ENCODE measurements around the gene ACP6. TPM values are rescaled to one million over a fixed set of nuclear protein-coding genes. Genes with fewer than 3 reads are reported as not detected.

The ACP6 gene
- total RNA-seq, 1 donor: 4.2 TPM

GRCh38 chr1:147635342-147635741 is 35.0 kb downstream of the ACP6 start:
- Histone ChIP-seq H3K4me1 (ENCODE audit: insufficient read depth, low read length) (peaks cover 23% of the 10 kb centered on the region), H3K4me3 (ENCODE audit: low read length) (no peak overlapping the region), H3K27me3 (ENCODE audit: insufficient read depth, low read length) (no peaks in the 10 kb centered on the region), H3K9me3 (ENCODE audit: low read depth, low read length) (no peaks in the 10 kb centered on the region)

GRCh38 chr1:147634645-147635044 is 35.7 kb downstream of the ACP6 start:
- Histone ChIP-seq H3K4me1 (ENCODE audit: insufficient read depth, low read length) (peaks cover 23% of the 10 kb centered on the region), H3K4me3 (ENCODE audit: low read length) (no peak overlapping the region), H3K27me3 (ENCODE audit: insufficient read depth, low read length) (no peaks in the 10 kb centered on the region)

GRCh38 chr1:147633759-147634158 is 36.6 kb downstream of the ACP6 start:
- H3K4me1 ChIP-seq (ENCODE audit: insufficient read depth, low read length): peaks cover 28% of the 10 kb centered on the region
- no peaks in the 10 kb centered on the region for H3K9me3 ChIP-seq (ENCODE audit: low read depth, low read length)
- no peaks in the 10 kb centered on the region for H3K27me3 ChIP-seq (ENCODE audit: insufficient read depth, low read length)
- no peak overlapping the region for H3K4me3 ChIP-seq (ENCODE audit: low read length)

More at GRCh38 chr1:147634645-147635044, 35.7 kb downstream of the ACP6 start:
- H3K9me3 ChIP-seq (ENCODE audit: low read depth, low read length): no peaks in the 10 kb centered on the region

GRCh38 chr1:147631839-147632238 is 38.5 kb downstream of the ACP6 start:
- peaks cover 43% of the 10 kb centered on the region for H3K4me1 ChIP-seq (ENCODE audit: insufficient read depth, low read length)
- H3K27me3 ChIP-seq (ENCODE audit: insufficient read depth, low read length): no peaks in the 10 kb centered on the region
- H3K9me3 ChIP-seq (ENCODE audit: low read depth, low read length): no peaks in the 10 kb centered on the region
- no peak overlapping the region for H3K4me3 ChIP-seq (ENCODE audit: low read length)

- Histone ChIP-seq H3K4me3 (ENCODE audit: low read length) (no peak overlapping the region), H3K9me3 (ENCODE audit: low read depth, low read length) (no peaks in the 10 kb centered on the region), H3K4me1 (ENCODE audit: insufficient read depth, low read length) (peaks cover 38% of the 10 kb centered on the region), H3K27me3 (ENCODE audit: insufficient read depth, low read length) (no peaks in the 10 kb centered on the region)
These were observed 39.9 kb downstream of the ACP6 start for GRCh38 chr1:147630447-147630846.

GRCh38 chr1:147630022-147630421 is 40.3 kb downstream of the ACP6 start:
- H3K9me3 ChIP-seq (ENCODE audit: low read depth, low read length): no peaks in the 10 kb centered on the region
- H3K4me1 ChIP-seq (ENCODE audit: insufficient read depth, low read length): peaks cover 38% of the 10 kb centered on the region
- H3K4me3 ChIP-seq (ENCODE audit: low read length): no peak overlapping the region
- H3K27me3 ChIP-seq (ENCODE audit: insufficient read depth, low read length): no peaks in the 10 kb centered on the region

GRCh38 chr1:147628441-147628840 is 41.9 kb downstream of the ACP6 start:
- Histone ChIP-seq H3K9me3 (ENCODE audit: low read depth, low read length) (no peaks in the 10 kb centered on the region), H3K4me1 (ENCODE audit: insufficient read depth, low read length) (peaks cover 32% of the 10 kb centered on the region), H3K4me3 (ENCODE audit: low read length) (no peak overlapping the region), H3K27me3 (ENCODE audit: insufficient read depth, low read length) (no peaks in the 10 kb centered on the region)

GRCh38 chr1:147627435-147628110 is 42.8 kb downstream of the ACP6 start:
- Histone ChIP-seq H3K4me3 (ENCODE audit: low read length) (no peak overlapping the region), H3K9me3 (ENCODE audit: low read depth, low read length) (no peaks in the 10 kb centered on the region), H3K4me1 (ENCODE audit: insufficient read depth, low read length) (peaks cover 32% of the 10 kb centered on the region), H3K27me3 (ENCODE audit: insufficient read depth, low read length) (no peaks in the 10 kb centered on the region)

- H3K4me1 ChIP-seq (ENCODE audit: insufficient read depth, low read length): peaks cover 32% of the 10 kb centered on the region
- no peak overlapping the region for H3K4me3 ChIP-seq (ENCODE audit: low read length)
- no peaks in the 10 kb centered on the region for H3K27me3 ChIP-seq (ENCODE audit: insufficient read depth, low read length)
- H3K9me3 ChIP-seq (ENCODE audit: low read depth, low read length): no peaks in the 10 kb centered on the region
These were observed 43.6 kb downstream of the ACP6 start for GRCh38 chr1:147626739-147627138.

GRCh38 chr1:147626291-147626690 is 44.0 kb downstream of the ACP6 start:
- no peak overlapping the region for H3K4me3 ChIP-seq (ENCODE audit: low read length)

GRCh38 chr1:147625362-147625995 is 44.8 kb downstream of the ACP6 start:
- Histone ChIP-seq H3K4me1 (ENCODE audit: insufficient read depth, low read length) (peaks cover 32% of the 10 kb centered on the region), H3K27me3 (ENCODE audit: insufficient read depth, low read length) (no peaks in the 10 kb centered on the region), H3K4me3 (ENCODE audit: low read length) (no peak overlapping the region), H3K9me3 (ENCODE audit: low read depth, low read length) (no peaks in the 10 kb centered on the region)

More at GRCh38 chr1:147626291-147626690, 44.0 kb downstream of the ACP6 start:
- H3K4me1 ChIP-seq (ENCODE audit: insufficient read depth, low read length): peaks cover 32% of the 10 kb centered on the region
- no peaks in the 10 kb centered on the region for H3K9me3 ChIP-seq (ENCODE audit: low read depth, low read length)
- H3K27me3 ChIP-seq (ENCODE audit: insufficient read depth, low read length): no peaks in the 10 kb centered on the region

- Histone ChIP-seq H3K4me3 (ENCODE audit: low read length) (no peak overlapping the region), H3K4me1 (ENCODE audit: insufficient read depth, low read length) (peaks cover 32% of the 10 kb centered on the region), H3K9me3 (ENCODE audit: low read depth, low read length) (no peaks in the 10 kb centered on the region), H3K27me3 (ENCODE audit: insufficient read depth, low read length) (no peaks in the 10 kb centered on the region)
These were observed 45.8 kb downstream of the ACP6 start for GRCh38 chr1:147624529-147624928.

GRCh38 chr1:147624011-147624410 is 46.3 kb downstream of the ACP6 start:
- H3K4me1 ChIP-seq (ENCODE audit: insufficient read depth, low read length): peaks cover 29% of the 10 kb centered on the region
- no peaks in the 10 kb centered on the region for H3K27me3 ChIP-seq (ENCODE audit: insufficient read depth, low read length)
- H3K4me3 ChIP-seq (ENCODE audit: low read length): no peak overlapping the region
- H3K9me3 ChIP-seq (ENCODE audit: low read depth, low read length): no peaks in the 10 kb centered on the region

GRCh38 chr1:147622731-147623130 is 47.6 kb downstream of the ACP6 start:
- H3K9me3 ChIP-seq (ENCODE audit: low read depth, low read length): no peaks in the 10 kb centered on the region
- H3K4me1 ChIP-seq (ENCODE audit: insufficient read depth, low read length): peaks cover 18% of the 10 kb centered on the region
- no peaks in the 10 kb centered on the region for H3K27me3 ChIP-seq (ENCODE audit: insufficient read depth, low read length)
- H3K4me3 ChIP-seq (ENCODE audit: low read length): no peak overlapping the region

GRCh38 chr1:147620543-147620942 is 49.8 kb downstream of the ACP6 start:
- Histone ChIP-seq H3K4me3 (ENCODE audit: low read length) (no peak overlapping the region), H3K27me3 (ENCODE audit: insufficient read depth, low read length) (no peaks in the 10 kb centered on the region), H3K9me3 (ENCODE audit: low read depth, low read length) (no peaks in the 10 kb centered on the region), H3K4me1 (ENCODE audit: insufficient read depth, low read length) (peaks cover 9% of the 10 kb centered on the region)

GRCh38 chr1:147619741-147620140 is 50.6 kb downstream of the ACP6 start:
- no peaks in the 10 kb centered on the region for H3K27me3 ChIP-seq (ENCODE audit: insufficient read depth, low read length)
- no peaks in the 10 kb centered on the region for H3K9me3 ChIP-seq (ENCODE audit: low read depth, low read length)
- H3K4me3 ChIP-seq (ENCODE audit: low read length): no peak overlapping the region
- peaks cover 3% of the 10 kb centered on the region for H3K4me1 ChIP-seq (ENCODE audit: insufficient read depth, low read length)

Data from mononuclear cell (primary cell).